ENCODE measurements around the gene SLC8B1. TPM values are rescaled to one million over a fixed set of nuclear protein-coding genes. Genes with fewer than 3 reads are reported as not detected.

Gene SLC8B1
- total RNA-seq, 1 experiment from 2014 or later = 34.1 TPM

GRCh38 chr12:113271853-113272561 is 62.9 kb downstream of the SLC8B1 start:
- H3K27me3 ChIP-seq (ENCODE audit: low read length) = no peaks in the 10 kb centered on the region
- H3K4me2 ChIP-seq (ENCODE audit: low read length) = no peak overlapping the region
- no peaks in the 10 kb centered on the region for H3K9me2 ChIP-seq (replicated peaks; ENCODE audit: low read length)
- no peaks in the 10 kb centered on the region for H3F3A ChIP-seq (ENCODE audit: low read length, unreplicated experiment)
- no peak overlapping the region for H2AFZ ChIP-seq (ENCODE audit: low read length)
- H3K9ac ChIP-seq (ENCODE audit: low read length) = no peak overlapping the region
- no peaks in the 10 kb centered on the region; the same call in 1 of the 2 replicates for H3K4me1 ChIP-seq (ENCODE audit: insufficient read depth, low read length)
- ATAC-seq (peak; percentile 44; the same call in 1 of the 2 replicates), DNase-seq (no peak)
- ChIA-PET POLR2A (ENCODE audit: unreplicated experiment) (no interaction called here), CTCF (no interaction called here)
- no TSS peak for BruUV-seq (replicated peaks)
- H3K79me2 ChIP-seq (ENCODE audit: low read length) = no peaks in the 10 kb centered on the region
- H3K4me3 ChIP-seq (ENCODE audit: low read length) = no peak overlapping the region
- H4K20me1 ChIP-seq (ENCODE audit: low read length) = no peaks in the 10 kb centered on the region
- no peak overlapping the region for H3K27ac ChIP-seq (ENCODE audit: low read length)
- H3K9me3 ChIP-seq (ENCODE audit: low read length) = no peaks in the 10 kb centered on the region
- TF ChIP-seq EZH2phosphoT487 (IDR thresholded peaks at IDR 0.05; ENCODE audit: borderline replicate concordance, low read length) = no peak
- TF ChIP-seq CTCF (conservative IDR thresholded peaks at IDR 0.05; ENCODE audit: low read depth, low read length) = no peak
- no peak for TF ChIP-seq EZH2 (IDR thresholded peaks at IDR 0.05; ENCODE audit: low read length, unreplicated experiment)
- no peaks in the 10 kb centered on the region for H3K36me3 ChIP-seq (ENCODE audit: low read depth, low read length)
- intact Hi-C loops (cut with micrococcal nuclease) = no loop called here

- H3K4me3 ChIP-seq (ENCODE audit: low read length) = no peak overlapping the region
- TF ChIP-seq EZH2phosphoT487 (IDR thresholded peaks at IDR 0.05; ENCODE audit: borderline replicate concordance, low read length) (no peak), CTCF (conservative IDR thresholded peaks at IDR 0.05; ENCODE audit: low read depth, low read length) (no peak), EZH2 (IDR thresholded peaks at IDR 0.05; ENCODE audit: low read length, unreplicated experiment) (no peak)
- DNase-seq = no peak
- no peak overlapping the region for H3K4me2 ChIP-seq (ENCODE audit: low read length)
- no peaks in the 10 kb centered on the region for H3K79me2 ChIP-seq (ENCODE audit: low read length)
- H3K27me3 ChIP-seq (ENCODE audit: low read length) = no peaks in the 10 kb centered on the region
- no TSS peak for BruUV-seq (replicated peaks)
- POLR2A ChIA-PET (ENCODE audit: unreplicated experiment) = no interaction called here
- no peaks in the 10 kb centered on the region; the same call in 1 of the 2 replicates for H3K4me1 ChIP-seq (ENCODE audit: insufficient read depth, low read length)
- H3K9ac ChIP-seq (ENCODE audit: low read length) = no peak overlapping the region
- intact Hi-C loops (cut with micrococcal nuclease) = no loop called here
- CTCF ChIA-PET = no interaction called here
- no peak overlapping the region for H3K27ac ChIP-seq (ENCODE audit: low read length)
- H4K20me1 ChIP-seq (ENCODE audit: low read length) = no peaks in the 10 kb centered on the region
- ATAC-seq = no peak
- H3K9me2 ChIP-seq (replicated peaks; ENCODE audit: low read length) = no peaks in the 10 kb centered on the region
- no peaks in the 10 kb centered on the region for H3F3A ChIP-seq (ENCODE audit: low read length, unreplicated experiment)
- H3K9me3 ChIP-seq (ENCODE audit: low read length) = no peaks in the 10 kb centered on the region
- H2AFZ ChIP-seq (ENCODE audit: low read length) = no peak overlapping the region
- no peaks in the 10 kb centered on the region for H3K36me3 ChIP-seq (ENCODE audit: low read depth, low read length)
Observed at GRCh38 chr12:113271466-113271852, 63.5 kb downstream of the SLC8B1 start.

GRCh38 chr12:113270709-113271009 is 64.2 kb downstream of the SLC8B1 start:
- intact Hi-C loops (cut with micrococcal nuclease) = no loop called here
- CTCF ChIA-PET = no interaction called here

More at GRCh38 chr12:113270709-113271009, 64.2 kb downstream of the SLC8B1 start:
- Histone ChIP-seq H3K79me2 (ENCODE audit: low read length) (no peaks in the 10 kb centered on the region), H3F3A (ENCODE audit: low read length, unreplicated experiment) (no peaks in the 10 kb centered on the region), H2AFZ (ENCODE audit: low read length) (no peak overlapping the region), H4K20me1 (ENCODE audit: low read length) (no peaks in the 10 kb centered on the region), H3K27me3 (ENCODE audit: low read length) (no peaks in the 10 kb centered on the region), H3K27ac (ENCODE audit: low read length) (no peak overlapping the region), H3K9me2 (replicated peaks; ENCODE audit: low read length) (no peaks in the 10 kb centered on the region), H3K4me1 (ENCODE audit: insufficient read depth, low read length) (no peaks in the 10 kb centered on the region; the same call in 1 of the 2 replicates), H3K9ac (ENCODE audit: low read length) (no peak overlapping the region), H3K9me3 (ENCODE audit: low read length) (no peaks in the 10 kb centered on the region), H3K36me3 (ENCODE audit: low read depth, low read length) (no peaks in the 10 kb centered on the region), H3K4me2 (ENCODE audit: low read length) (no peak overlapping the region), H3K4me3 (ENCODE audit: low read length) (no peak overlapping the region)
- no peak for ATAC-seq
- DNase-seq = no peak
- TF ChIP-seq CTCF (conservative IDR thresholded peaks at IDR 0.05; ENCODE audit: low read depth, low read length) (no peak), EZH2 (IDR thresholded peaks at IDR 0.05; ENCODE audit: low read length, unreplicated experiment) (no peak), EZH2phosphoT487 (IDR thresholded peaks at IDR 0.05; ENCODE audit: borderline replicate concordance, low read length) (no peak)
- POLR2A ChIA-PET (ENCODE audit: unreplicated experiment) = interaction anchor here (0.7 kb wide), 1 partner anchor 694 kb away, joined by 7 read pairs; no protein-coding TSS in a partner anchor
- BruUV-seq (replicated peaks) = no TSS peak
